Breast epithelium (tissue), 3 donors: ENCODE measurements around the gene DCHS2.
A peak's percentile ranks its signal among the peaks of the same experiment; 100 is the strongest.

Experiments used
- CTCF ChIP-seq, 3 donors: fragments of 450-650 bp; IDR thresholded peaks; one replicate each; pipeline ENCODE4 v1.5.1; 2016 to 2017; ENCODE audit warnings: antibody characterized with exemption in 3 of 3, mild to moderate bottlenecking in 3 of 3, moderate library complexity in 3 of 3
- POLR2AphosphoS5 ChIP-seq, 3 donors: sonication (generic); formaldehyde crosslinking; IDR thresholded peaks; one replicate each; pipeline ENCODE4 v1.6.1; 2017; ENCODE audit warnings: antibody characterized with exemption in 3 of 3

- TF ChIP-seq POLR2AphosphoS5 (IDR thresholded peaks at IDR 0.05): no peak
- TF ChIP-seq CTCF (IDR thresholded peaks at IDR 0.05): peak in 1 of 3 donors; percentile 22
These were observed 141.8 kb downstream of the DCHS2 start for GRCh38 chr4:154349829-154350228.
